CD4-positive, alpha-beta T cell treated with Interleukin-6 for 4 hours (primary cell): Measurements from ENCODE around the gene DSC3.
"Not testable (repeated sequence)": the region's sequence is repeated elsewhere in the genome, so short reads cannot be mapped to it uniquely, and the experiment has no call there.

Experiments used
- DNase-seq: peaks from one replicate; pipeline ENCODE4 v3.0.0-alpha.2; 2020; ENCODE audit warnings: mixed read lengths

DSC3 gene

GRCh38 chr18:31040686-31041270, 1.8 kb downstream of the DSC3 start:
- no peak for DNase-seq

- DNase-seq = no peak
These were observed 3.1 kb downstream of the DSC3 start for GRCh38 chr18:31039426-31039825.

- DNase-seq = not testable (repeated sequence)
These were observed 4.9 kb downstream of the DSC3 start for GRCh38 chr18:31037686-31038085.

GRCh38 chr18:31034541-31034940, 8.0 kb downstream of the DSC3 start:
- DNase-seq = no peak

DNA sequence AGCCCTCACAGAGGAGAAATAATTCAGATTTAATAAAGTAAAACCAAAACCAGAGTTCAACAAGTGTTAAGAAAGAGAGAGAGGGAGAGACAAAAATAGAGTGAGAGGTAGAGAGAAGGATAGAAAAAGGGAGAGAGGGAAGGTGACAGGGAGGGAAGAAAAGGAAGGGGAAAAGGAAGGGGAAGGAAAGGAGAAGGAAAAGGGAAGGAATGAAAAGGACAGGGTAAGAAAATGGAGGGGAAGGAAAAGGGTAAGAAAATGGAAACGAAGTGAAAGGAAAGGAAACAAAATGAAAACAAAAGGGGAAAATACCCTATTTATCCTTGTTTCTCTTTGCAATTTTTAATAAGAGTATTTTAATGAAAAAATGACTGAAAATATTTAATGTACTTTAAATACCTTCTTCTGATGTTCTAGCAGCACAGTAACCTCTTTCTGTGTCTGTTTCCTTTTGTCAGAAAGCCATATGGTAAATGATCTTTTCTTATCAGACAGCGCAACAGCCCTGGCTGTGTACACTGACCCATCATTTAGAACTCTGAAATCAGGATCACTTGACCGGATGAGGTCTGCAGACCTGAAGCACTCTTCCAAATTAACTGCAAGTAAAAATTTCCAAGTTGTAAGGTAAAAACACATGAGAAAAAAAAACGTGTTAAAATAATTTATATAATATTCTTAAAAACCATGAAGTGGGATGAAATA, 11.8 kb downstream of the DSC3 start:
- no peak for DNase-seq

- no peak for DNase-seq
These were observed 26.7 kb downstream of the DSC3 start for GRCh38 chr18:31015715-31016434.

DNA sequence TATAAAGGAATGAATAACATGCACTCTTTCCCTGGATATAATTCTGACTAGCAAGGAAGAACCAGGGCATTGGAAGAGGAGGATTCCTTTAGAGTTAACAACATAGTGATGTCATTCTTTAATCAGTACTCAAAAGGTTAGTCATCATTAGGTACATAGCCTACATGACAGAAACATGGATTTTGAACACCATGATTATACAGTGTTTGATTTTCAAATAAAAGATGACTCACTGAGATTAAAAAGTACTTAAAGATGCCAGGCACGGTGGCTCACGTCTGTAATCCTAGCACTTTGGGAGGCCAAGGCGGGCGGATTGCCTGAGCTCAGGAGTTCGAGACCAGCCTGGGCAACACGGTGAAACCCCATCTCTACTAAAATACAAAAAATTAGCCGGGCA, 31.1 kb downstream of the DSC3 start:
- not testable (repeated sequence) for DNase-seq

- no peak for DNase-seq
These were observed 31.9 kb downstream of the DSC3 start for GRCh38 chr18:31010601-31011000.

GRCh38 chr18:30999887-31000628, 42.5 kb downstream of the DSC3 start:
- no peak for DNase-seq

- DNase-seq = no peak
These were observed 43.4 kb downstream of the DSC3 start for GRCh38 chr18:30999186-30999585.

- no peak for DNase-seq
These were observed 45.3 kb downstream of the DSC3 start for GRCh38 chr18:30997223-30997622.

DNA sequence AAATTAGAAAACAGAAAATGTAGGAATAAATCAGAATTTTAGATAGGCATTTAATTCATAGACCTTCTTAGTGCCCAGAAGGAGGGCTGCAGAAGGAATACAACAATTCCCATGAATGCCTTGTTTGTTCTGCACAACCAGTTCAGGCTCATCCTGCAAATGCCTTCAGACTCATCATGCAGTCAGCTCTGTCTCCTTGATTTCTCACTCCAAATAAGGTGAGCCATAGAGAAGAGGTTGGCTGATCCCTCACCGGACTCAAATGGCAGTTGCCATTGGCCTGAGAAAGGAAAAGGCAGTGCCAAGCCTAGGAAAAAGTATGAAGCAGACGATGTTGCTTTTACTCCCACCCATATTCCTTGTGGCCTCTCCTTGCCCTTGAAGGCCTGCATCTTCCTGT, 50.3 kb downstream of the DSC3 start:
- no peak for DNase-seq

GRCh38 chr18:30991397-30991796, 51.1 kb downstream of the DSC3 start:
- no peak for DNase-seq

DNA sequence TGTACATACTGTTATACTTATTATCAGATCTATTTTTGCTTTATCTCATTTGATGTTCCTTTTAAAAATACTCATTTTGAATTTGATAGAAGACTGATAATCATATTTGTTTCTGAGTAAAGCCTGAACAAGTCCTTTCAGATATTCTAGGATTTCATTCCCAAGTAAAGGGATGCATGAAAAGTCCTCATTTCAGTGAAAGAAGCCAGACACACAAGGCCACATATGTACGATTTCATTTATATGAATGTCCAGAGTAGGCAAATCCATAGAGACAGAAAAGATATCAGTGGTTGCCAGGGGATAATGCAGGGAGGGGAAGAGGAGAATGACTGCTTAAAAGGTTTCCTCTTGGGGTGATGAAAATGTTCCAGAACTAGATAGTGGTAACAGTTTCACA, 53.4 kb downstream of the DSC3 start:
- DNase-seq = no peak

GRCh38 chr18:30988440-30988839, 54.1 kb downstream of the DSC3 start:
- no peak for DNase-seq

DNA sequence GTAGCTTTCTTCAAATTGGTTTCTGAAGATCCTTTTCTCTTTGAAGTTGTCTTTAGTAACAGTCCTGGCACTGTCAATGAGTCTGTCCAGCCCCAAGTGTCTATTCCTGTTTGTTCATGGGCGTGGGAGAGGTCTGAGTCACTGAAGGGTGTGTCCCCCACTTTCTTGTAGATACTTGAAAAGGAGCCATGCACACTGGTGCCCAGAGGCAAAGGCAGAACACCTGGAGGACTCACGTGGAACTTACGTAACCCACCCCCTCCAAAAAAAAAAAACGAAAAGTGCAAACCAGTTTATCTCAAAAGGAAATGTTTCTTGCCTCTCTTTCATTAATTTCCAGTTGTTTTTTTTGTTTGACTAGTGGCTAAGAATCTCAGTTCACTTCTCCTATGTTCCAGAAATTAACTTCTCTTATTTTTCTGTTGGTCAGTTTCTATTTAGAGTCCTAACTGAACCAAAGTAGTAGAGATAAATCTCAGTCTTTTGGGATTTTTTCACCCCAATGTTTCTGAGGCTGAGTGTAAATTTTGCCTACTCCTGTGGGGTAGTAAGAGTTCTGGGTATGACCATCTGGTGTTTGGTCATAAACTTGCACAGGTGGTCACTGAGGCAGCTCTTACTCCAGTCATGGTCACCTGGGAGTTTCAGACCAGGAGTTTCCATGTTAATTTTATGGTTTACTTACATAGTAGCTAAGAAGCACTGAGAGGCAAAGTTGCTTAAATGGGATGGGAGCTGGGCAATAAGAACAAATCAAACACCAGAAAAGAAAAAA, 54.9 kb downstream of the DSC3 start:
- no peak for DNase-seq

GRCh38 chr18:30985753-30986152, 56.8 kb downstream of the DSC3 start:
- DNase-seq = no peak

GRCh38 chr18:30982285-30982992, 60.1 kb downstream of the DSC3 start:
- DNase-seq = no peak

GRCh38 chr18:30978091-30978490, 64.5 kb downstream of the DSC3 start:
- DNase-seq = not testable (repeated sequence)

GRCh38 chr18:30971338-30971956, 71.1 kb downstream of the DSC3 start:
- DNase-seq = no peak

DNA sequence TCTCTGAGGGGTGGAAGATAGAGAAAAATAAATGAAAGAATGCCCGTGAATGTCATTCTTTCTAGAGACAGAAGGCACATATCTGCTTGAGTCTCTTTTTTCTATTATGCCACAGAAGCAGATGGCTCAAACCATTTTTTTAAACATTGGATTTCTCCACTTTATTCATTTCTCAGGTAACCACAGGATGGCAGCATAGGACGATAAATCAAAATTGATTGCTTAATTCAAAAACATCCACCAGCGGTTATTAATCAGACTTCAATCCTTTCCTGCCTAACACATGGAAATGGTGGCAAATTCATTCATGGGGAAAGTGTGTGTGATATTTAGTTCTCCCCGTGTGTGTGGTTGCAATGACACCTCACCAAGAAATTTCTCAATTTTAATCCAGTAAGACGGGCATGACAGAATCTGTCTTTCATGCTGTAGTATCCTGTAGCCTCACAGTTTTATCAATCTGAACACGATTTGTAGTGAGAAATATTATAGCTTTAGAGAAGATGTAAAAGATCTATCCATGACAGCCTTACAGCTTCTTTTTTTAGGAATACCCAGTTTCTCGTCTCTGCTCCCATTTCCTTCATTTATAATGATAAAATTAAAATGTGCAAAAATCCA, 72.2 kb downstream of the DSC3 start:
- DNase-seq = no peak
